K562 (cell line): ENCODE data around the gene INO80E. TPM values are rescaled to one million over a fixed set of nuclear protein-coding genes. Genes with fewer than 3 reads are reported as not detected.

Source experiments
- GATA2 ChIP-seq: sonication (generic); formaldehyde crosslinking; IDR thresholded peaks from 2 replicates; pipeline ENCODE4 v1.4.0; 2020; ENCODE audit warnings: mild to moderate bottlenecking, missing genetic modification reagents
- HDAC3 ChIP-seq: fragments of 450-650 bp; IDR thresholded peaks from 2 replicates; pipeline ENCODE4 v1.6.1; 2018; ENCODE audit warnings: borderline replicate concordance, mild to moderate bottlenecking, moderate library complexity; ENCODE audit not compliant: partially characterized antibody
- HMG20B ChIP-seq: fragments of 250-450 bp; sonication (Bioruptor Pico); IDR thresholded peaks from 2 replicates; pipeline ENCODE4 v1.5.0; 2021; ENCODE audit warnings: mild to moderate bottlenecking
- NRF1 ChIP-seq, 2 experiments: fragments of 450-650 bp; IDR thresholded peaks in 1 of 2; conservative IDR thresholded peaks in 1 of 2; 2 replicates each; pipeline ENCODE4 v1.6.1; 2014; ENCODE audit warnings: mild to moderate bottlenecking in 2 of 2
- PCBP1 ChIP-seq: fragments of 200-400 bp; formaldehyde crosslinking; IDR thresholded peaks from 2 replicates; pipeline ENCODE4 v1.6.1; 2018; ENCODE audit warnings: mild to moderate bottlenecking, low read depth, low read length; ENCODE audit not compliant: poor library complexity, severe bottlenecking
- RBM34 ChIP-seq: fragments of 200-400 bp; formaldehyde crosslinking; IDR thresholded peaks from 2 replicates; pipeline ENCODE4 v1.6.1; 2018; ENCODE audit warnings: low read length, borderline replicate concordance; ENCODE audit not compliant: insufficient read depth
- ZNF239 ChIP-seq: fragments of 250-450 bp; sonication (Bioruptor Pico); IDR thresholded peaks from 2 replicates; pipeline ENCODE4 v1.4.0; 2020; ENCODE audit warnings: mild to moderate bottlenecking
- ZNF583 ChIP-seq: fragments of 250-450 bp; sonication (Bioruptor Pico); IDR thresholded peaks from 2 replicates; pipeline ENCODE4 v1.4.0; 2020
- polyA plus RNA-seq, 8 experiments: library from polyadenylated mRNA; depleted of rRNA in 4 of 8; stranded (reverse) in 5 of 8; unstranded in 3 of 8; fragments of >200 nt; fragmentation: Nextera tagmentation in 2 of 8; fragmentation: Illumina TruSeq in 1 of 8; extraction: Ambion mirVana in 2 of 8; extraction: Trizol in 1 of 8; gene quantifications; 2 replicates each; pipeline versions ENCODE4 v1.2.1 to v1.2.3, GENCODE V29; 2011 to 2014; ENCODE audit warnings: inconsistent platforms in 1 of 8, missing spikeins in 1 of 8
- total RNA-seq, 7 experiments: library from RNA; depleted of rRNA in 6 of 7; stranded (reverse); fragments of >200 nt in 6 of 7; fragmentation: Illumina TruSeq in 2 of 7; extraction: Trizol in 2 of 7; gene quantifications; 2 replicates each; pipeline versions ENCODE4 v1.2.1 to v1.2.3, GENCODE V29; 2011 to 2021; ENCODE audit warnings: low replicate concordance in 1 of 7
- TF ChIP-seq, protein P1 (sequence below): fragments of 200-800 bp; sonication (Bioruptor generic); IDR thresholded peaks from 2 replicates; pipeline ENCODE4 v1.6.1; 2016; ENCODE audit warnings: missing genetic modification characterization, missing compliant biosample characterization
- TF ChIP-seq, protein P2 (sequence below): fragments of 250-450 bp; sonication (Bioruptor Pico); IDR thresholded peaks from 2 replicates; pipeline ENCODE4 v1.8.0; 2021; ENCODE audit warnings: borderline replicate concordance, mild to moderate bottlenecking, moderate library complexity; ENCODE audit not compliant: poor library complexity, severe bottlenecking
- TF ChIP-seq, protein P3 (sequence below): fragments of 250-450 bp; sonication (Bioruptor Pico); IDR thresholded peaks from 2 replicates; pipeline ENCODE4 v1.4.0; 2020; ENCODE audit warnings: mild to moderate bottlenecking, moderate library complexity, borderline replicate concordance
- TF ChIP-seq, protein P4 (sequence below), 2 experiments: IDR thresholded peaks; 2 replicates each; pipeline ENCODE4 v1.6.1; 2011; ENCODE audit warnings: borderline replicate concordance in 1 of 2, control low read depth in 1 of 2, low read depth in 1 of 2, low read length in 1 of 2, mild to moderate bottlenecking in 1 of 2, mixed read lengths in 1 of 2, moderate library complexity in 1 of 2; ENCODE audit not compliant: insufficient read depth in 1 of 2, insufficient read length in 1 of 2, poor library complexity in 1 of 2, severe bottlenecking in 1 of 2; ENCODE audit errors: extremely low read depth in 1 of 2
- TF ChIP-seq, protein P5 (sequence below): fragments of 200-800 bp; sonication (Bioruptor generic); IDR thresholded peaks from 2 replicates; pipeline ENCODE4 v1.6.1; 2017; ENCODE audit warnings: missing genetic modification characterization, missing compliant biosample characterization

The INO80E gene
- total and polyA plus RNA-seq, 9 of the 15 experiments (the other 6 are each of a cell fraction or from before 2014, with no cell fraction given) = 0.31 to 102 (median 49.3) TPM

DNA sequence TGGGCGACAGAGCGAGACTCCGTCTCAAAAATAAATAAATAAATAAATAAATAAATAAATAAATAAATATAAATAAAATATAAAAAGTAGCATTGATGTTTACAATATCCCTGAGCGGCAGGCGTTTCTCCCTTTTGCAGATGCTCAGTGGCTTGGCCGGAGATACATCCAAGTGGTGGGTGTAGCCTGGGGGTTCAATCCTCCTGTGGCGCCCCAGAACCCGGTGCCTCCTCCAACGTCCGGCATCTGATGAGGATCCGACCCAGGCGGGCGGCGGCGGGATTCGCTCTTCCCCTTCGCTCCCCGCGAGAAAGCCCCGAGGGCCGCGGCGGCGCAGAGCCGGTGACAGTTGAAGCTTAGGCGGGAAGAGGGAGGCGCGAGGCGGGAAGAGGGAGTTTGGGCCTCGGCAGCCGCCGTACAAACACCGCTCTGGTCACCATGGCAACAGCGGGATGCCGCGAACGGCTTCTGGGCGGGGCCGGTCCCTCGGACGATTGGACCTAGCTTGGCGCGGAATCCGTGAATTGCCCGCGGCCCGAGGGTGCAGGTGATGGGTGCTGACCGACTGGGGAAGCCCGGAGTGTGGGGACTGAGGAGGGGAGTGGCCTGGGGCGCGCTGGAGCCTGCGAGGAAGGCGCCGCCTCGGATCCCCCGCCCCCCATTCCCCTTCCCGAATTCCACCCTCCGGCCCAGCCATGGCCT lies 56.8 kb downstream of the INO80E start (continued):
- TF ChIP-seq, protein P1, sequence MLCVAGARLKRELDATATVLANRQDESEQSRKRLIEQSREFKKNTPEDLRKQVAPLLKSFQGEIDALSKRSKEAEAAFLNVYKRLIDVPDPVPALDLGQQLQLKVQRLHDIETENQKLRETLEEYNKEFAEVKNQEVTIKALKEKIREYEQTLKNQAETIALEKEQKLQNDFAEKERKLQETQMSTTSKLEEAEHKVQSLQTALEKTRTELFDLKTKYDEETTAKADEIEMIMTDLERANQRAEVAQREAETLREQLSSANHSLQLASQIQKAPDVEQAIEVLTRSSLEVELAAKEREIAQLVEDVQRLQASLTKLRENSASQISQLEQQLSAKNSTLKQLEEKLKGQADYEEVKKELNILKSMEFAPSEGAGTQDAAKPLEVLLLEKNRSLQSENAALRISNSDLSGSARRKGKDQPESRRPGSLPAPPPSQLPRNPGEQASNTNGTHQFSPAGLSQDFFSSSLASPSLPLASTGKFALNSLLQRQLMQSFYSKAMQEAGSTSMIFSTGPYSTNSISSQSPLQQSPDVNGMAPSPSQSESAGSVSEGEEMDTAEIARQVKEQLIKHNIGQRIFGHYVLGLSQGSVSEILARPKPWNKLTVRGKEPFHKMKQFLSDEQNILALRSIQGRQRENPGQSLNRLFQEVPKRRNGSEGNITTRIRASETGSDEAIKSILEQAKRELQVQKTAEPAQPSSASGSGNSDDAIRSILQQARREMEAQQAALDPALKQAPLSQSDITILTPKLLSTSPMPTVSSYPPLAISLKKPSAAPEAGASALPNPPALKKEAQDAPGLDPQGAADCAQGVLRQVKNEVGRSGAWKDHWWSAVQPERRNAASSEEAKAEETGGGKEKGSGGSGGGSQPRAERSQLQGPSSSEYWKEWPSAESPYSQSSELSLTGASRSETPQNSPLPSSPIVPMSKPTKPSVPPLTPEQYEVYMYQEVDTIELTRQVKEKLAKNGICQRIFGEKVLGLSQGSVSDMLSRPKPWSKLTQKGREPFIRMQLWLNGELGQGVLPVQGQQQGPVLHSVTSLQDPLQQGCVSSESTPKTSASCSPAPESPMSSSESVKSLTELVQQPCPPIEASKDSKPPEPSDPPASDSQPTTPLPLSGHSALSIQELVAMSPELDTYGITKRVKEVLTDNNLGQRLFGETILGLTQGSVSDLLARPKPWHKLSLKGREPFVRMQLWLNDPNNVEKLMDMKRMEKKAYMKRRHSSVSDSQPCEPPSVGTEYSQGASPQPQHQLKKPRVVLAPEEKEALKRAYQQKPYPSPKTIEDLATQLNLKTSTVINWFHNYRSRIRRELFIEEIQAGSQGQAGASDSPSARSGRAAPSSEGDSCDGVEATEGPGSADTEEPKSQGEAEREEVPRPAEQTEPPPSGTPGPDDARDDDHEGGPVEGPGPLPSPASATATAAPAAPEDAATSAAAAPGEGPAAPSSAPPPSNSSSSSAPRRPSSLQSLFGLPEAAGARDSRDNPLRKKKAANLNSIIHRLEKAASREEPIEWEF (CRISPR knock-in tag) = no peak
- no peak for TF ChIP-seq RBM34
- TF ChIP-seq HDAC3 = no peak
- TF ChIP-seq, protein P2, sequence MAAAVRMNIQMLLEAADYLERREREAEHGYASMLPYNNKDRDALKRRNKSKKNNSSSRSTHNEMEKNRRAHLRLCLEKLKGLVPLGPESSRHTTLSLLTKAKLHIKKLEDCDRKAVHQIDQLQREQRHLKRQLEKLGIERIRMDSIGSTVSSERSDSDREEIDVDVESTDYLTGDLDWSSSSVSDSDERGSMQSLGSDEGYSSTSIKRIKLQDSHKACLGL (CRISPR knock-in tag) = no peak
- TF ChIP-seq ZNF239 (CRISPR knock-in tag) = no peak
- no peak for TF ChIP-seq HMG20B (CRISPR knock-in tag)
- TF ChIP-seq, protein P3, sequence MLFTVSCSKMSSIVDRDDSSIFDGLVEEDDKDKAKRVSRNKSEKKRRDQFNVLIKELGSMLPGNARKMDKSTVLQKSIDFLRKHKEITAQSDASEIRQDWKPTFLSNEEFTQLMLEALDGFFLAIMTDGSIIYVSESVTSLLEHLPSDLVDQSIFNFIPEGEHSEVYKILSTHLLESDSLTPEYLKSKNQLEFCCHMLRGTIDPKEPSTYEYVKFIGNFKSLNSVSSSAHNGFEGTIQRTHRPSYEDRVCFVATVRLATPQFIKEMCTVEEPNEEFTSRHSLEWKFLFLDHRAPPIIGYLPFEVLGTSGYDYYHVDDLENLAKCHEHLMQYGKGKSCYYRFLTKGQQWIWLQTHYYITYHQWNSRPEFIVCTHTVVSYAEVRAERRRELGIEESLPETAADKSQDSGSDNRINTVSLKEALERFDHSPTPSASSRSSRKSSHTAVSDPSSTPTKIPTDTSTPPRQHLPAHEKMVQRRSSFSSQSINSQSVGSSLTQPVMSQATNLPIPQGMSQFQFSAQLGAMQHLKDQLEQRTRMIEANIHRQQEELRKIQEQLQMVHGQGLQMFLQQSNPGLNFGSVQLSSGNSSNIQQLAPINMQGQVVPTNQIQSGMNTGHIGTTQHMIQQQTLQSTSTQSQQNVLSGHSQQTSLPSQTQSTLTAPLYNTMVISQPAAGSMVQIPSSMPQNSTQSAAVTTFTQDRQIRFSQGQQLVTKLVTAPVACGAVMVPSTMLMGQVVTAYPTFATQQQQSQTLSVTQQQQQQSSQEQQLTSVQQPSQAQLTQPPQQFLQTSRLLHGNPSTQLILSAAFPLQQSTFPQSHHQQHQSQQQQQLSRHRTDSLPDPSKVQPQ (CRISPR knock-in tag) = no peak
- TF ChIP-seq GATA2 (CRISPR knock-in tag) = no peak
- peak; percentile 76 for TF ChIP-seq PCBP1
- TF ChIP-seq ZNF583 (CRISPR knock-in tag) = no peak
- TF ChIP-seq, protein P4, sequence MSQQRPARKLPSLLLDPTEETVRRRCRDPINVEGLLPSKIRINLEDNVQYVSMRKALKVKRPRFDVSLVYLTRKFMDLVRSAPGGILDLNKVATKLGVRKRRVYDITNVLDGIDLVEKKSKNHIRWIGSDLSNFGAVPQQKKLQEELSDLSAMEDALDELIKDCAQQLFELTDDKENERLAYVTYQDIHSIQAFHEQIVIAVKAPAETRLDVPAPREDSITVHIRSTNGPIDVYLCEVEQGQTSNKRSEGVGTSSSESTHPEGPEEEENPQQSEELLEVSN (IDR thresholded peaks at IDR 0.05; ENCODE audit: borderline replicate concordance in 1 of 2, extremely low read depth in 1 of 2, insufficient read depth in 1 of 2, insufficient read length in 1 of 2, low read depth in 1 of 2, low read length in 1 of 2, poor library complexity in 1 of 2, severe bottlenecking in 1 of 2) = peak; percentile 100
- TF ChIP-seq, protein P5, sequence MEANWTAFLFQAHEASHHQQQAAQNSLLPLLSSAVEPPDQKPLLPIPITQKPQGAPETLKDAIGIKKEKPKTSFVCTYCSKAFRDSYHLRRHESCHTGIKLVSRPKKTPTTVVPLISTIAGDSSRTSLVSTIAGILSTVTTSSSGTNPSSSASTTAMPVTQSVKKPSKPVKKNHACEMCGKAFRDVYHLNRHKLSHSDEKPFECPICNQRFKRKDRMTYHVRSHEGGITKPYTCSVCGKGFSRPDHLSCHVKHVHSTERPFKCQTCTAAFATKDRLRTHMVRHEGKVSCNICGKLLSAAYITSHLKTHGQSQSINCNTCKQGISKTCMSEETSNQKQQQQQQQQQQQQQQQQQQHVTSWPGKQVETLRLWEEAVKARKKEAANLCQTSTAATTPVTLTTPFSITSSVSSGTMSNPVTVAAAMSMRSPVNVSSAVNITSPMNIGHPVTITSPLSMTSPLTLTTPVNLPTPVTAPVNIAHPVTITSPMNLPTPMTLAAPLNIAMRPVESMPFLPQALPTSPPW (CRISPR knock-in tag) = peak; percentile 57
- peak; percentile 80 to 84 for TF ChIP-seq NRF1 (conservative IDR thresholded peaks at IDR 0.05 in 1 of 2, IDR thresholded peaks at IDR 0.05 in 1 of 2)
